LHCN-M2 (cell line): ENCODE data around the gene TOP3B. TPM values are rescaled to one million over a fixed set of nuclear protein-coding genes. Genes with fewer than 3 reads are reported as not detected.
"Not testable (repeated sequence)": the region's sequence is repeated elsewhere in the genome, so short reads cannot be mapped to it uniquely, and the experiment has no call there.

ENCODE experiments used
- DNase-seq: peaks from one replicate; pipeline ENCODE4 v3.0.0-alpha.2; 2012; ENCODE audit warnings: low read depth
- total RNA-seq: library from RNA; depleted of rRNA; stranded (reverse); fragments of >200 nt; gene quantifications from 2 replicates; pipeline ENCODE4 v1.2.3, GENCODE V29; 2014

The TOP3B gene
- total RNA-seq, 1 experiment from 2014 or later, result 27.4 TPM

GRCh38 chr22:21945453-21946261 is 36.9 kb downstream of the TOP3B start:
- DNase-seq, result no peak

- DNase-seq, result no peak
Observed at GRCh38 chr22:21944871-21945270, 37.7 kb downstream of the TOP3B start.

GRCh38 chr22:21943571-21944448 is 38.8 kb downstream of the TOP3B start:
- DNase-seq, result peak; percentile 70

GRCh38 chr22:21942407-21943343 is 39.9 kb downstream of the TOP3B start:
- peak; percentile 97 for DNase-seq

- DNase-seq, result no peak
Observed at GRCh38 chr22:21941921-21942320, 40.7 kb downstream of the TOP3B start.

GRCh38 chr22:21940521-21940920 is 42.1 kb downstream of the TOP3B start:
- peak; percentile 99 for DNase-seq

- DNase-seq, result not testable (repeated sequence)
Observed at GRCh38 chr22:21939935-21940334, 42.7 kb downstream of the TOP3B start.

GRCh38 chr22:21939461-21939913 is 43.1 kb downstream of the TOP3B start:
- DNase-seq, result no peak

GRCh38 chr22:21938906-21939305 is 43.7 kb downstream of the TOP3B start:
- DNase-seq, result no peak

- DNase-seq, result peak; percentile 96
Observed at GRCh38 chr22:21938071-21938822, 44.3 kb downstream of the TOP3B start.

GRCh38 chr22:21937821-21938070 is 44.8 kb downstream of the TOP3B start:
- no peak for DNase-seq

GRCh38 chr22:21937041-21937820 is 45.4 kb downstream of the TOP3B start:
- DNase-seq, result peak; percentile 35

GRCh38 chr22:21936151-21936775 is 46.3 kb downstream of the TOP3B start:
- no peak for DNase-seq

- DNase-seq, result no peak
Observed at GRCh38 chr22:21933910-21934309, 48.7 kb downstream of the TOP3B start.

GRCh38 chr22:21933413-21933812 is 49.2 kb downstream of the TOP3B start:
- no peak for DNase-seq

GRCh38 chr22:21932347-21932746 is 50.2 kb downstream of the TOP3B start:
- DNase-seq, result no peak

- DNase-seq, result no peak
Observed at GRCh38 chr22:21931056-21931455, 51.5 kb downstream of the TOP3B start.

- DNase-seq, result no peak
Observed at GRCh38 chr22:21929253-21929652, 53.3 kb downstream of the TOP3B start.

- DNase-seq, result no peak
Observed at GRCh38 chr22:21928048-21928447, 54.5 kb downstream of the TOP3B start.
